HL-60 (cell line): Measurements from ENCODE around the gene MLLT3.

Source experiments
- POLR2AphosphoS5 ChIP-seq: IDR thresholded peaks from 2 replicates; pipeline ENCODE4 v1.6.1; 2012; ENCODE audit warnings: low read depth
- TF ChIP-seq, protein P1 (sequence below): IDR thresholded peaks from one replicate; pipeline ENCODE4 v1.5.1; 2011; ENCODE audit warnings: low read length, control low read depth, inconsistent platforms; ENCODE audit not compliant: insufficient read depth

- TF ChIP-seq, protein P1, sequence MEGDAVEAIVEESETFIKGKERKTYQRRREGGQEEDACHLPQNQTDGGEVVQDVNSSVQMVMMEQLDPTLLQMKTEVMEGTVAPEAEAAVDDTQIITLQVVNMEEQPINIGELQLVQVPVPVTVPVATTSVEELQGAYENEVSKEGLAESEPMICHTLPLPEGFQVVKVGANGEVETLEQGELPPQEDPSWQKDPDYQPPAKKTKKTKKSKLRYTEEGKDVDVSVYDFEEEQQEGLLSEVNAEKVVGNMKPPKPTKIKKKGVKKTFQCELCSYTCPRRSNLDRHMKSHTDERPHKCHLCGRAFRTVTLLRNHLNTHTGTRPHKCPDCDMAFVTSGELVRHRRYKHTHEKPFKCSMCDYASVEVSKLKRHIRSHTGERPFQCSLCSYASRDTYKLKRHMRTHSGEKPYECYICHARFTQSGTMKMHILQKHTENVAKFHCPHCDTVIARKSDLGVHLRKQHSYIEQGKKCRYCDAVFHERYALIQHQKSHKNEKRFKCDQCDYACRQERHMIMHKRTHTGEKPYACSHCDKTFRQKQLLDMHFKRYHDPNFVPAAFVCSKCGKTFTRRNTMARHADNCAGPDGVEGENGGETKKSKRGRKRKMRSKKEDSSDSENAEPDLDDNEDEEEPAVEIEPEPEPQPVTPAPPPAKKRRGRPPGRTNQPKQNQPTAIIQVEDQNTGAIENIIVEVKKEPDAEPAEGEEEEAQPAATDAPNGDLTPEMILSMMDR: no peak
- no peak for TF ChIP-seq POLR2AphosphoS5
These were observed 23.1 kb downstream of the MLLT3 start for GRCh38 chr9:20599195-20599594.
